SU-DHL-6 (cell line): Measurements from ENCODE around the gene MINDY4B.

Experiments used
- H2AFZ ChIP-seq: fragments of 200-600 bp; sonication (generic); 2 replicates; pipeline ENCODE4 v1.6.1; 2014; ENCODE audit warnings: low read depth, mild to moderate bottlenecking, moderate library complexity, mixed read lengths, antibody characterized with exemption, low read length; ENCODE audit not compliant: severe bottlenecking
- H3F3A ChIP-seq: fragments of 200-600 bp; shearing (Covaris generic); 2 replicates; pipeline ENCODE4 v1.6.0; 2016; ENCODE audit warnings: antibody characterized with exemption, mild to moderate bottlenecking; ENCODE audit not compliant: insufficient read depth
- H3K27ac ChIP-seq: fragments of 200-600 bp; sonication (generic); 2 replicates; pipeline ENCODE4 v1.5.1; 2016; ENCODE audit warnings: low read depth, mild to moderate bottlenecking, low read length, moderate library complexity, mixed read lengths
- H3K27me3 ChIP-seq: fragments of 200-600 bp; sonication (generic), shearing (Covaris generic); 2 replicates; pipeline ENCODE4 v1.6.0; 2014; ENCODE audit warnings: mild to moderate bottlenecking, low read length
- H3K36me3 ChIP-seq: fragments of 200-600 bp; sonication (generic); 2 replicates; pipeline ENCODE4 v1.6.1; 2014; ENCODE audit warnings: mild to moderate bottlenecking, low read length, mixed read lengths
- H3K4me2 ChIP-seq: fragments of 300-600, 200-600 bp; shearing (Covaris generic), sonication (generic); 2 replicates; pipeline ENCODE4 v1.6.0; 2014; ENCODE audit warnings: low read length, low read depth, mild to moderate bottlenecking; ENCODE audit not compliant: poor library complexity, severe bottlenecking
- H3K4me3 ChIP-seq: fragments of 200-600 bp; sonication (generic); 2 replicates; pipeline ENCODE4 v1.5.1; 2014; ENCODE audit warnings: antibody characterized with exemption, low read length, mild to moderate bottlenecking, mixed read lengths; ENCODE audit not compliant: insufficient read depth, poor library complexity, severe bottlenecking
- H3K79me2 ChIP-seq: fragments of 200-600 bp; sonication (generic); 2 replicates; pipeline ENCODE4 v1.6.1; 2014; ENCODE audit warnings: mild to moderate bottlenecking, low read length, moderate library complexity; ENCODE audit not compliant: insufficient read depth
- H3K9ac ChIP-seq: fragments of 200-600 bp; sonication (generic); 2 replicates; pipeline ENCODE4 v1.7.0; 2014; ENCODE audit warnings: mild to moderate bottlenecking, low read length
- H3K9me2 ChIP-seq: fragments of 200-600 bp; sonication (generic); replicated peaks from 2 replicates; pipeline ENCODE4 v1.6.1; 2014; ENCODE audit warnings: low read length; ENCODE audit not compliant: insufficient read depth
- H3K9me3 ChIP-seq: fragments of 200-600 bp; sonication (generic); 2 replicates; pipeline ENCODE4 v1.6.1; 2014; ENCODE audit warnings: low read length, mixed read lengths; ENCODE audit not compliant: insufficient read depth
- H4K20me1 ChIP-seq: fragments of 200-600 bp; sonication (generic); 2 replicates; pipeline ENCODE4 v1.6.1; 2014; ENCODE audit warnings: low read depth, mild to moderate bottlenecking, antibody characterized with exemption, low read length, moderate library complexity, mixed read lengths
- EZH2phosphoT487 ChIP-seq: fragments of 200-600 bp; sonication (generic), shearing (Covaris generic); conservative IDR thresholded peaks from 2 replicates; pipeline ENCODE4 v1.6.1; 2018; ENCODE audit warnings: mild to moderate bottlenecking, antibody characterized with exemption, low read length, moderate library complexity, mixed read lengths
- TF ChIP-seq, protein P1 (sequence below): fragments of 200-600 bp; sonication (generic); IDR thresholded peaks from one replicate; pipeline ENCODE4 v1.5.1; 2017; ENCODE audit warnings: antibody characterized with exemption, mild to moderate bottlenecking, low read length, moderate library complexity; ENCODE audit not compliant: insufficient read depth, poor library complexity, severe bottlenecking

Gene MINDY4B

DNA sequence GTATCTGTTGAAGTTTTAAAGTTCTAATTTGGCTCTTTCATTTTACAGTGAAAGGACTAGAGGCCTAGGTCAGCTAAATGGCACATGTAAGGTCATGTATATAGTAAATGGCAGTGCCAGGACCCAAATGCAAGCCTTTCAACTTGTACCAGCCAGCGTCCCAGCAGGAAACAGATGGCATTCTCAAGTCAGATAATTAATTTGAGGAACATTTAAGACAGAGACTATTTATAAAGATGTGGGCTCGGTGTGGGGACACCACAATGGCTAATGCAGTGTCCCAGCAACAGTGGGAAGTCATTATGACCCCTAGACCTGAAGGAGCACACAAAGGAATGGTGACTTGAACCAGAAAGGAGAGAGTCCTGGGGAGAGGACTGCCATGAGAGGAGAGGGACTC is 6.1 kb downstream of the MINDY4B start:
- Histone ChIP-seq H3K79me2 (no peaks in the 10 kb centered on the region), H3K9me2 (no peaks in the 10 kb centered on the region), H3K9ac (no peak overlapping the region), H3K4me3 (no peak overlapping the region), H4K20me1 (no peaks in the 10 kb centered on the region), H3K27ac (no peak overlapping the region), H2AFZ (no peak overlapping the region), H3K4me2 (no peak overlapping the region), H3K9me3 (no peaks in the 10 kb centered on the region), H3K27me3 (peaks cover 3% of the 10 kb centered on the region; the same call in 1 of the 2 replicates), H3K36me3 (no peaks in the 10 kb centered on the region), H3F3A (no peaks in the 10 kb centered on the region)
- TF ChIP-seq, protein P1, sequence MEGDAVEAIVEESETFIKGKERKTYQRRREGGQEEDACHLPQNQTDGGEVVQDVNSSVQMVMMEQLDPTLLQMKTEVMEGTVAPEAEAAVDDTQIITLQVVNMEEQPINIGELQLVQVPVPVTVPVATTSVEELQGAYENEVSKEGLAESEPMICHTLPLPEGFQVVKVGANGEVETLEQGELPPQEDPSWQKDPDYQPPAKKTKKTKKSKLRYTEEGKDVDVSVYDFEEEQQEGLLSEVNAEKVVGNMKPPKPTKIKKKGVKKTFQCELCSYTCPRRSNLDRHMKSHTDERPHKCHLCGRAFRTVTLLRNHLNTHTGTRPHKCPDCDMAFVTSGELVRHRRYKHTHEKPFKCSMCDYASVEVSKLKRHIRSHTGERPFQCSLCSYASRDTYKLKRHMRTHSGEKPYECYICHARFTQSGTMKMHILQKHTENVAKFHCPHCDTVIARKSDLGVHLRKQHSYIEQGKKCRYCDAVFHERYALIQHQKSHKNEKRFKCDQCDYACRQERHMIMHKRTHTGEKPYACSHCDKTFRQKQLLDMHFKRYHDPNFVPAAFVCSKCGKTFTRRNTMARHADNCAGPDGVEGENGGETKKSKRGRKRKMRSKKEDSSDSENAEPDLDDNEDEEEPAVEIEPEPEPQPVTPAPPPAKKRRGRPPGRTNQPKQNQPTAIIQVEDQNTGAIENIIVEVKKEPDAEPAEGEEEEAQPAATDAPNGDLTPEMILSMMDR: no peak
- no peak for TF ChIP-seq EZH2phosphoT487

DNA sequence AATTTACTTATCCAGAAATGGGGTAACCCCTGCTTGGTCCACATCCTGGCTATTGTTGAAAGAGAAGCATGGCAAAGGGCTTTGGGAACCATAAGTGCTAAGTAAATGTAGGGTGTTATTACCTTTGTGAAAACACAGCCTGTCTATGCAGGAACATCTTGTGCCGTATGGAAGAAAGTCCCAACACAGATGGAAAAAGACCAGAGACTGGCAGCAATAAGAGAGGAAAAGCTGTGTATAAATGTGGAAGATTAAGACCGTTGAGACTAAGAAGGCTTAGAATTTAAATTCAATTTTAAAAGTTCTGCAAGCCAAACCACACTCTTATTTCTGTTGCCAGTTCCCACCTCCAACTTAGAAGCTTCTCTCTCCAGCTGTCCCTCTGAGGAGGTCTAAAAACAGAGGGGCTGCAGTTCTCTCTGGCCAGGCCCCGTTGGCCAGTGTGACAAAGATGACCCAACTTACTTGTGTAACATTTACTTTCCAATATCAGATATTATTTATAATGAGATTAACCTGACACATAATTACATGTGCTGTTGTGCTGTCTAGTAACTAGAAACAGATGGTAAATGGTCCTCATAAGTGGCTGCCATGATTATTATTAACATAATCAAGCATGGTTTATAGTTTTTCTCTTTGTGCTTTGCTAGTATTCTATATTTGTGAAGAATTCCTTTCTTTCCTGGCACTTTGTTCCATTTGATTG is 7.0 kb downstream of the MINDY4B start:
- H4K20me1 ChIP-seq: no peaks in the 10 kb centered on the region
- H3K9ac ChIP-seq: no peak overlapping the region
- H3F3A ChIP-seq: no peaks in the 10 kb centered on the region
- H2AFZ ChIP-seq: no peak overlapping the region
- no peaks in the 10 kb centered on the region for H3K36me3 ChIP-seq
- H3K9me3 ChIP-seq: no peaks in the 10 kb centered on the region
- H3K27me3 ChIP-seq: peaks cover 3% of the 10 kb centered on the region; the same call in 1 of the 2 replicates
- H3K4me2 ChIP-seq: no peak overlapping the region
- no peaks in the 10 kb centered on the region for H3K9me2 ChIP-seq
- H3K4me3 ChIP-seq: no peak overlapping the region
- TF ChIP-seq, protein P1: no peak
- no peak for TF ChIP-seq EZH2phosphoT487
- no peaks in the 10 kb centered on the region for H3K79me2 ChIP-seq
- no peak overlapping the region for H3K27ac ChIP-seq

- Histone ChIP-seq H2AFZ (no peak overlapping the region), H3F3A (no peaks in the 10 kb centered on the region), H3K27me3 (peaks cover 3% of the 10 kb centered on the region; the same call in 1 of the 2 replicates), H3K9me3 (no peaks in the 10 kb centered on the region), H3K9ac (no peak overlapping the region), H3K4me2 (no peak overlapping the region), H3K9me2 (no peaks in the 10 kb centered on the region), H3K4me3 (no peak overlapping the region), H4K20me1 (no peaks in the 10 kb centered on the region), H3K36me3 (no peaks in the 10 kb centered on the region), H3K27ac (no peak overlapping the region), H3K79me2 (no peaks in the 10 kb centered on the region)
- TF ChIP-seq, protein P1: no peak
- TF ChIP-seq EZH2phosphoT487: no peak
Measured at GRCh38 chr3:150897592-150897991, 7.6 kb downstream of the MINDY4B start.
